Measurements from ENCODE around the gene ELF1.
"Not testable (repeated sequence)": the region's sequence is repeated elsewhere in the genome, so short reads cannot be mapped to it uniquely, and the experiment has no call there.

Gene ELF1

DNA sequence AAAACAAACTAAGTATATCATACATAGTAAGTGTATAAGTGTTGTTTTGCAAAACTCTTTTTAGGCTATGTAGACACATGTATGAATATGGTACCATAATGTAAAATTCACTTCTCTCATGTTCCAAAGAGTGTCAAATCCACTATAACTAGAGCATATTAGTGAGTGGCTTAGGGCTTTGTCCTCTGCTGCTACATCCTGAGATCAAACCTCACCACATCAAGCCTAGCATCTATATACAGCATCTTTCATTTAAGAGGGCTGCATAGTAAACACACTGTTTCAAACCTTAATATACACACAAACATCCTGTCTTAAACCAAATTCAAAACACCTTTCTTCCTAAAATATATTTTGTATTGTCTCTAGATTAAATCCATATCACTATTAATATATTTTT is 38.7 kb downstream of the ELF1 start:
- DNase-seq: no peak

DNA sequence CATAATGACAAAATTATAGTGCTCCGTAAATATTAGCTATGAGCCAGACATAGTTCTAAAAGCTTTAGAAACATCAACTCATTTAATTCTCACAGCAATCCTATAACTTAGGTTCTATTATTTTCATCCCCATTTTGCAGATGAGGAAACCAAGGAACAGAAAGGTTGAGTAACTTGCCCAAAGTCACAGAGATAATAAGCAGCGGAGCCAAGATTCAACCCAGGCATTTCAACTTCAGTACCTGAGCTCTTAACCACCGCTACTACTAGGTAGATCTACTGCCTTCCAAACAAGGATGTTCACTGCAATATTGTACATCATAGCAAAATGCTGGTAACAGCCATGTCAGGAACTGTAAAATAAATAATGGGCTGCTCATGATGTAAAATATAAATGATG is 39.9 kb downstream of the ELF1 start:
- DNase-seq: no peak

DNA sequence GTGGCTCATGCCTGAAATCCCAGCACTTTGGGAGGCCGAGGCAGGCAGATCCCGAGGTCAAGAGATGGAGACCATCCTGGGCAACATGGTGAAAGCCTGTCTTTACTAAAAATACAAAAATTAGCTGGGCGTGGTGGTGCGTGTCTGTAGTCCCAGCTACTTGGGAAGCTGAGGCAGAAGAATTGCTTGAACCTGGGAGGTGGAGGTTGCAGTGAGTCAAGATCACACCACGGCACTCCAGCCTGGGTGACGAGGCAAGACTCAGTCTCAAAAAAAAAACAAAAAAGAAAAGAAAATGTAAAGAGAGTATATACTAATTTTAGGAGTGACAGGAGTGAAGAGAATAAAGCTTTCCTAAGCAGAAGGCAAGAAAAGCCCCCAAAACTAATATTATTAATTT is 41.0 kb downstream of the ELF1 start:
- DNase-seq: not testable (repeated sequence)

DNA sequence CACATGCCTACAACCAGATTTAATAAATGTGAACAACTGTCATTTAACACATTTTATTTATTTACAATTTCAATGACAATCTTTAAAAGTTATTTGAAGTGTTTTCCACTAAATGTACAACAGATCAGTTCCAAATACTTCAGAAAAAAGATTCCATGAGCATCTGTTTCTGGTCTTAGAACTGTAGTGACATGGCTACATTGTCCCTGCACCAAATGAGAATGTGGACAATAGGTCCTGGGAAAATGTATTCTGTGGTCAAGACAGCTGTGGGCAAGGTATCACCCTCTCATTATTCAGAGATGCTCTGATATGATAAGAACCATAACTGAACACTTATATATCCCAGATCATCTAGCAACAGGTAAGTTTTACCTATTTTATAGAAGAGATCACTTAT is 43.7 kb downstream of the ELF1 start:
- no peak for DNase-seq

DNA sequence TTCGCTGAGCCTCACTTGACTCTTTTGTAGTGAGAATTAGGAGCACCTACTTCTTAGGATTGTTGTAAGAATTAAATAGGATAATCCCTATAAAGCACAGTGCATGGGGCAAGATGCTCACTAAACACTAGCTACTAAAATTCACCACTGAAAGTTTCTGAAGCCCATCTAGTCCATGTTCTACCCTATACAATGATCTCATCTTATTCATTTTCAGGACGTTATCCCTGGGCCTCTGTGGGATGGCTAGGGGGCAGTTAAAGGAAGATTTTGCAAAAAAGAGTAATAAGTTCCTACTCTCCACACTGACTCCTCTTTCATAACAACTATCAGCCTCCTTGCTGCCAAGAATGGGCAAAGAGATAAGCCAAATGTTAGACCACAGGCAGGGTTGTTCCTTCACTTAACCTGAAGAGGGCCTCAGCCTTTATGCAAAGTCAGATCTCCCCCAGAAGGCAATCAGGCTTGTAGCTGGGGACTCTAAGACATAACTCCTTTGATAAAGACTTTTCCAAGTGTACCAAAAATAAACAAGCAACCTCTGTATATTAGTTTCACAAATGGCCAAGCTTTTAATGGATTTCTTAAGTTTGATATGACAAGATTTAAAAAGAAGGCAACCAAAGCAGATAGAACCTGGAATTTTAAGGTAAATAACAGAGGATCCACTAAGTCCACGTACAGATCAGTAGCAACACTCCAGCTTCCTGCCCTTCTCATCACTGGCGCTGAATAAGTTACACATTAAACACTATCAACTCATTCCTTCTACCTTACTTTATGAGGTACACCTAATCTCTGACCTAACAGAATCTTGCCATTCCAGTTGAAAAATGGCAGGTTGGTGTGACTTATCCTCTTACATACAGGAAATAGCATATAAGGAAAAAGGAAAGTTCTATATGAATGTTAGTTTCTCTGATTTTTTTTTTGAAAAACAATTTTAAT is 44.4 kb downstream of the ELF1 start:
- DNase-seq: no peak

DNA sequence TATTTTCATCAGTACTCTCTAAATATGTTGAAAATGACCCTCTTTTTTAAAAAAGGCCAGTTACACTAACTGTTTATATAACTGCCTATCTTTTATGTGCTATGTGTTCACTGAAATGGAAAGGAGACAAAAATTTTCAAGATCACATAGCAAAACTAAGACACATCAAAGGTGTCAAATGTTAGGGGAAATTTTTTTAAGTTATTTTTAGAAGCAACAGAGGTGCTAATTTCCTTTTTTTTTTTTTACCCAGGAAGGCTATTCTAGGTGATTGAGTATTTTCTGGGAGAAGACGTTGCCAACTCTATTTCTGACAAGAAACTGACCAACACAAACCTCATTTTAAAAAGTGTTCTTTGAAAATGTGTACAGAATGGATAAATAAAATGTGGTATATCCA is 45.7 kb downstream of the ELF1 start:
- DNase-seq: no peak

DNA sequence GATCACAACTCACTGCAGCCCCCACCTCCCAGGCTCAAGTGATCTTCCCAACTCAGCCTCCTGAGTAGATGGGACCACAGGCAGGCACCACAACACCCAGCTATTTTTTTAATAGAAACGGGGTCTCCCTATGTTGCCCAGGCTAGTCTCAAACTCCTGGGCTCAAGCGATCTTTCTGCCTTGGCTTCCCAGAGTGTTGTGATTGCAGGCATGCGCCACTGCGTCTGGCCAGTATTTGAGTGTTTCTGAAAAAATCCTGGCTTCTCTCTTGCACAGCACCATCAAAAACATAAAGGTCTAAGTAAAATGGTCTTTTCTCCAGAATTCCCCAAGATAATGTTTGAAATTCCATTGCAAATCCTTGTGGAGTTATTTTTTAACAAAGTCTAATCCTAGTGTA is 47.8 kb downstream of the ELF1 start:
- no peak for DNase-seq

DNA sequence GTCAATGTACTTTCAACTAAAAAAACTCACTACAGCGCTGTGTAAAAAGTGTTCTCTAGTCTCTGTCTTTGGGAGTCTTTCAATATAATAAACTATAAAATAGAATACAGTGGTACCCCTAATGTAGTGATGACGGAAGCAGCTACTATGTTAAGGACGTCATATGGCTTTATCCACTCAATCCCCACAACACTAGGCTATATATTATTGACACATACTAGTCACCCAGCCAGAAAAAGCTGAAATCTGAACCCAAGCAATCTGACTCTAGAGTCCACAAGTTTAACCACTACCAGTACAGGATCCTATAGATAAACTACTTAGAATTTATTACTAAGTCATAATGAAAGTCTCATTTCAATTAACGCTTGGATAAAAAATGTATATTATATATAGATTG is 48.3 kb downstream of the ELF1 start:
- DNase-seq: no peak

DNA sequence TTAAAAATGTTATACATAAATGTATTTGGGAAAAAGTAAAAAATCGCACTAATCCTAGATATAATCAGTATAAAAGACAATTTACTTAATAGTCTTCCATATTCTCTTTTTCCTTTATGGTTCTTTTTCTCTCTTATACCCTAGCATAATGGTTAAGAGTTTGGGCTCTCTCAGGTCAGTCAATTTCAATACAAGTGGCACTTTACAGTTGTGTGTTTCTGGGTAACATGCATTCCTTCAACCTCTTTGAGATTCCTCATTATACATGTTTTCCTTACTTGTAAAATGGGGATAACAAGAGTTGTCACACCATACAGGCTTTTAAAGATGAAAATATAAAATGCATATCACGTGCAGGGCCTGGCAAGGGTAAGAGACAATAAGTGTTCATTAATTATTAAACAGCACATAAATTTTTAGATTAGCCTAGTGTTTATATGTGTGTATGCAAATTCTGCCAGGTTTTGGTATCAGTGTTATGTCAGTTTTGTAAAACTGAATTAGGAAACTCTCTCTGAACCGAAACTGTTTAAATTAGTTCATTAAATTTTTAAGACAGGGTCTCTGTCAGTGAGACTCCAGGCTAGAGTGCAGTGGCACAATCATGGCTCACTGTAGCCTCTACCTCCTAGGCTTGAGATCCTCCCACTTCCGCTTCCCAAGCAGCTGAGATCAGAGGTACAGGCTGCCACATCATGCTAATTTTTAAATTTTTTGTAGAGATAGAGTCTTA is 49.8 kb downstream of the ELF1 start:
- no peak for DNase-seq

DNA sequence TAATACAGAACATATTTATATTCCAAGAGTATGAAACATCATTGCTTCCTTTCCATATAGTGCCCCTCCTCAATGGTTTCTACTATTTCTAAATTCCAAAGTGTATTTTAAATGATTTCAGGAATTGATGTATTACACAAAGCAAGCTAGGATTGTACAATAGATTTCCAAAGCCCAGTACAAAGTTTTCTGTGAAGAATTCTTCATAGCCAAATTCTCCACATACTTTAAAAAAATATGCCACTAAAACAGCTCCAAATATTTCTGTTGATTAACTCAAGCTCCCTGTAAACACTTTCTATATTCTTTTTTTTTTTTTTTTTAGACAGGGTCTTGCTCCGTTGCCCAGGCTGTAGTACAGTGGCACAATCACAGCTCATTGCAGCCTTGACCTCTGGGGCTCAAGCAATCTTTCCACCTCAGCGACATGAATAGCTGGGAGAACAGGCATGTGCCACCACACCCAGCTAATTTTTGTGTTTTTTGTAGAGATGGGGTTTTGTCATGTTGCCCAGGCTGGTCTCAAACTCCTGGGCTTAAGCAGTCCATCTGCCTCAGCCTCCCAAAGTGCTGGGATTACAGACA is 50.6 kb downstream of the ELF1 start:
- DNase-seq: no peak

DNA sequence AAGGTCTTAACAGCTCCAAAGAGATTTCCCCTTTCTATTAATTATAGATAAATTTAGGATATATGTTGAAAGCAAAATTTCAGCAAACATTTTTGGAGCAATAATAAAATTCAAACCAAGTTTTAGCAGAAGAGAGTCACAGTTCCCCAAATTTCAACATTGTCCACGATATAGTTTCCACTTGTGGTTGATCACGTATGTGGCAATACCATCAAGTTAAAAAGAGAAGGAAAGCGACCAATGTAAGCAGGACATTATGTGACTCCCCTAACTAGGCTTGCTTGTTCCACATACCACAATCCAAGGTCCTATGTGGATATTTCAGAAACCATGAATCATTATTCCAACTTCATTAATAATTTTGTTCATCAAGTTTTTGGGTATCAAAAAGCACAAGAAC is 52.8 kb downstream of the ELF1 start:
- no peak for DNase-seq

DNA sequence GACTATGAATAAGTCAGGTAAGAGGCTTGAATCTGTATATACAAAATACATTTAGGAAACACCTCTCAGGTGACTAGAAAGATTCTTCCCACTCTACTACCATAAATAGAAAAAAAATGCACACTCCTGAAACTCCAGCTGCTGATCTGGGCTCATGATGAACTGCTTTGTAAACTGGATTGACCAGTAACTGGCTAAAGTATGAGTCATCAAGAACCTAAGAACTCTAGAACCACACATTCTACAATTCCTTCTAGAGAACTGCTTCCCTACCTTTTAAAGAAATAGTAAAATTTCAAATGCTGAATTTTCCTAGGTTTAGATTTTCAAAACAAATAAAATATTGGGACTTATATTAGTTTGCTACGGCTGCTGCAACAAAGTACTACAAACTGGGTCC is 55.2 kb downstream of the ELF1 start:
- DNase-seq: no peak

DNA sequence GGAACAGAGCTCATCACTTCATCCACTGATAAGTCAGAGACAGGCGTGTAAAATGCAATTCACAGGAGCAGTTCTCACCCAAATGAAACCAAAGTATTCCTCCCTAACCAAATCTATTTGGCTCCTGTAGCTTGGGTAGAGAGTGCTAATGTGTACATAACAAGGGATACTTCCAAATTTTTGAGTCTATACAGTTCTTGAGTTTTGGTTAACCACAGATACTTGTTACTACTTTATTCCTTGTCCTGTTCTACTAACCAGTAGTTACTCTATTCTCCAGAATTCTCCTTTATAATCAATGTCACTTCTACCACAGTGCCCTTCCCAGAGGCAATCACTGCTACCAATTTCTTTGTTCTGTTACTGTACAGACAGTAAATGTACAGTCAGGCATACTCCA is 57.3 kb downstream of the ELF1 start:
- no peak for DNase-seq

DNA sequence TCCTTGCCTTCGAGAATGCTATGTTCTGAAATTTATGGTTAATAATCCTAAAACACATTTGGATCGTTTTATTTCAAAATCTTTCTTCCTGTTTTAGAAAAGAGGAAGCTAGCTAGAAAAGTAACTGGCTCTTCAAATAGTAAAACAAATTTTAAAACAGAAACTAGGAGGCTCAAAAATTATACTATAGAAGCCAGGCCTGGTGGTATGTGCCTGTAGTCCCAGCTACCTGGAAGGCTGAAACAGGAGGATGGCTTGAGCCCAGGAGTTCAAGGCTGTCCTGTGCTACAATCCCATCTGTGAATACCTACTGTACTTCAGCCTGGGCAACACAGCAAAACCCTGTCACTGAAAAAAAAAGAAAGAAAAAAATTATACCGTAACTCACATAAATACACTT is 57.9 kb downstream of the ELF1 start:
- DNase-seq: no peak

DNA sequence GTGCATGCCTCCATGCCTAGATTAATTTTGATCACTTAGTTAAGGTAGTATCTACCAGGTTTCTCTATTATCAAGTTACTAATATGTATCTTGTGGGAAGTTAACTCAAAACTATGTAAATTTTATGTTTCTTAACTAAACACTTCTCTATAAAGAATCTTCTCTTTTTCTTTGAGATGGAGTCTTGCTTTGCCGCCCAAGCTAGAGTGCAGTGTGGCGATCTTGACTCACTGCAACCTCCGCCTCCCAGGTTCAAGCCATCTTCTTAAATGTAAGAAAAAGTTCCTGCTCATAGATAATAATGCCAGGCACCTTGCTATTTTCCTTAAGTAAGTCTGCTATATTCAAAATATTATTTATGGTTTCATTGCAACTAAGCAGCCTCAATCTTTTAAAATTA is 58.4 kb downstream of the ELF1 start:
- no peak for DNase-seq

DNA sequence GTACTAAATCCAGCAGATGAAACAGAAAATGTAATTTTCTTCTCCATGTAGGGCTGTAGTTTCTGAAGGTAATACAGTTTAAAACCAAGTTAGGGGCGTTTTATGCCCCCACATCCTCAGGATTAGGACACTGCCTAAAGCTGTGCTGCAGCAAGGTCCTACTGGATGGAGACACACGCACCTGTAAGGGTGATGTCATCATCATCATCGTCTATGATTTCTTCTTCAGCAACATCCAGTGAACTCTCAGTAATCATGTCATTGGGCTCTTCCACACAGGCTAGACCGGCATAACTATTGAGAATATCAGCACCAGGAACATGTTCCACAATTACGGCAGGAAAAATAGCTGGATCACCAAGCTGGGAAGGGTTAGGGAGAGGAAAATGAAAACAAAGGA is 60.5 kb downstream of the ELF1 start:
- no peak for DNase-seq

DNA sequence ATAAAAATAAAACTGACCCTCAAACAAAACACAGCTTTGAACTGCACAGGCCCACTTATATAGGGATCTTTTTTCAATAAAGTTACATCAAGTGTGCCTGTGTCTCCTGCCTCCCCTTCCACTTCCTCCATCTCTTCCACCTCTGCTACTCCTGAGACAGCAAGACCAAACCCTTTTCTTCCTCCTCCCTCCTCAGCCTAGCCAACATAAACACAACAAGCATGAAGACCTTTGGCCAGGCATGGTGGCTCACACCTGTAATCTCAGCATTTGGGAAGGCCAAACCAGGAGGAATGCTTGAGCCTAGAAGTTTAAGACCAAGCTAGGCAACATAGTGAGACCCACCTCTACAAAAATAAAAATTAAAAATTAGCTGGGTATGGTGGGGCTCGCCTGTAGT is 72.6 kb downstream of the ELF1 start:
- DNase-seq: no peak

DNA sequence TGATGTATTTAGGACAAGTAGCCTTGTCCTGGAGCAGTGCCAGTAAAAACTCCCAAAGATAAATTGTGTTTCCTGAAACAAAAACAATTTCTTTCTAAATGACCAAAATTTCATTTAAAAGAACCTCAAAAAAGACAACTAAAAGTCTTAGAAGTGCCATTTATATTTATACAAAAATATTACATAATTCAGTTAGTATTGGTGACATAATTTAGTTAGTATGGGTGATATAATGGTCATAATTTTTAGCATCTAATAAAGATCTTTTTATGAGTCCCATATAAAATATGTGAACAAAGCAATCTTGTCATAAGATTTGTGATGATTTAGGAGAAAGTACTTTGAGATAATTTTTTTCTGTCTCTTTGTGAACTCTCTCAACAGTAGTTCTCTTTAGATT is 76.0 kb downstream of the ELF1 start:
- no peak for DNase-seq

DNA sequence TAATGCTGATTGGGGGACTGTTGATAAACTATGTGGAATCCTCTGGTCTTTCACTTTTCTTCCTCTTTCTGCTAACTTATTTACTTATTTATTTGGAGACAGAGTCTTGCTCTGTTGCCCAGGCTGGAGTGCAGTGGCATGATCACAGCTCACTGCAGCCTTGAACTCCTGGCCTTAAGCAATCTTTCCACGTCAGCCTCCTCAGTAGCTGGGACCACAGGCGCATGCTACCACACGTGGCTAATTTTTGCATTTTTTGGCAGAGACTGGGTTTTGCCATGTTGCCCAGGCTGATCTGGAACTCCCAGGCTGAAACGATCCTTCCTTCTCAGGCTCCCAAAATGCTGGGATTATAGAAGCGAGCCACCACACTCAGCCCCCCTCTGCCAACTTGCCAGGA is 77.5 kb downstream of the ELF1 start:
- no peak for DNase-seq

DNA sequence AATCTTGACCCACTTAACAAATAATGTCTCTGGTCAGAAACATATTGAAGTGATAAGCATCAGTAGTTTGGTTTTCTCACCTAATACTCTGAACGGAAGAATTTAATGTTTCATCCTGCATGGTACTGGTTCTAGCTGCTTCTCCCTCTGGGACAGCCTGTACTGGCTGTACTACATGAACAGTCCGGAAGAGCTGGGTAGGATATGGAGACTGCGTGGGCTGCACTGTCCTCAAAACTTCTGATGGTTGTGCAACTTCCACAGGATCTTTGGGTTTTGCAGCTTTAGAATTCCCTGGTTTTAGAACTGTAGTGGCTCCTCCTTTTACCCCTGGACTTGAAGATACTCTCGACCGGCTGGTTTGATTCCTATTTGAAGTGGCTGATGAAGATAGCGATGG is 78.3 kb downstream of the ELF1 start:
- no peak for DNase-seq

DNA sequence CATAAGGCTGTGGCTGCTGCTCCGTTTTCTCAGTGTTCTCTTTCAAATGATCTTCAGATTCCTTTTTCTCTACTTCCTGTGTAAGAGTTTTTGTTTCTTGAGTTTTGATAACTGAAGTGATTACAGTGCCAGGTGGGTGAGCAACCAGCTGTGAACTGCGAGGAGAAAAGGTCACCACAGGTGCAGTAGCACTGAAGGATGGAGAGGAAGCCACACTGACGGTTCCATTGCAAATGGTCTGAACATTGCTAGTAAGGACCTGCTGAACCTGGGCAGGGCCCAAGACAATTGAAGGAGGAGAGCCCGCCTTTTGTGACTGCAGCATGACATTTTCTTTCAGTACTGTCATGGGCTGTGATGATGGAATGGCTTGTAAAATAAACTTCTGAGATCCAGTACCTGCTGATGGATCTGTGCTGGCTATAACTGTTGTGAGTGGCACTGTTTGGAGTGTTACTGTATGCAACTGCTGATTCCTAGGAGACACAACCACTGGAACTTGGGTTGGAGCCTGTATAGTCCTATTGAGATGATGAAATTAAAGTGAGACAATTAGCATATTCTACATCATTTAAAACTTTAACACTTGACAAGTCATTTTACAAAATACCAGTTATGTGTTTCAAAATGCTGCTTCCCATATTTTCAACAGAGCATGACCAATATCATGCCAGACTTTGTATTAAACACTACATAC is 85.5 kb downstream of the ELF1 start:
- DNase-seq: no peak

DNA sequence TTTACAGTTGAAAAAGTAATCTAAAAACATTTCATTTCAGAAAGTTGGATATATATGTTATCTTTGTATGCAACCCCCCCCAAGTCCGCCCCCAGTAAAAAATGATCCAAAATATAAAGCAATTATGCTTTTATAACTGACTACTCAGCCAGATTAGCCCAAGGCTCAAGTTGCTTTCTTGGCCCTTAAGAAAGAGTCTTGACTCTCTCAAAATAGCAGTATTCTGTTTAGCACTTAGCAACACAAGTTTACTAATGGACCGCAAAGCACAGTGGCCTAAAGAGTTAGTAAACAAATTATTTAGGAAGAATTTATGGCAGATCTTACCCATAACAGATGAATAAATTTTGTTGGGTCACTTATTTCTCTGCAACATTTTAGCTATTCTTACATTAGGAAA is 86.9 kb downstream of the ELF1 start:
- no peak for DNase-seq

DNA sequence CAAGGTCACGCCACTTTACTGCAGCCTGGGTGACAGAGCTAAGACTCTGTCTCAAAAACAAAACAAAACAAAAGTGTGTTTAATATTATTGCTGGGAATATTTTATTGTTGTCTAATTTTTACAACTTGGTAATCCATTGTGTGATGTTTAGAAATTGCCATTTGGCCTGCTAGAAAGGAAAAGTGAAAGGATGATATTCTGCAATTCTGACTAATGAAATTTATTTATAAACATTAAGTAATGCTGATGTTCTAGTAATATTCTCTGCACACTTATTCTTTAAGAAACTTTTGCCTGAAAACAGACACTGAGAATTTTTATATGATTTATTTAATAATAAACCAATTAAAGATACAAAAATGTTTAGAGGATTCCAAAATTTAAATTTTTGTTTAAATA is 87.4 kb downstream of the ELF1 start:
- DNase-seq: no peak

DNA sequence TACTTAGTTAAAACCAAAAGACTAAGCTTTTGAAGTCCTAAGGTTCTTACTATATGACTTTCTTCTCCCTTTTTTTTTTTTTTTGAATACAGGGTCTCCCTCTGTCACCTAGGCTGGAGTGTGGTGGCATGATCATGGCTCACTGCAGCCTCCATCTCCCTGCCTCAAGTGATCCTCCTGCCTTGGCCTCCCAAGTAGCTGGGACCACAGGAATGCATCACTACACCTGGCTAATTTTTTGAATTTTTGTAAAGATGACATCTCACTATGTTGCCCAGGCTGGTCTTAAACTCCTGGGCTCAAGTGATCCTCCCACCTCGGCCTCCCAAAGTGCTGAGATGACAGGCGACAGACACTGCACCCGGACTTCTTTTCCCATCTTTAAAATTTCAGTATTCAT is 89.2 kb downstream of the ELF1 start:
- not testable (repeated sequence) for DNase-seq

All from NCI-H2029 (cell line).